Skin of body (tissue), 3 donors: ENCODE measurements around the gene CACHD1. TPM values are rescaled to one million over a fixed set of nuclear protein-coding genes. Genes with fewer than 3 reads are reported as not detected.
"Not testable (repeated sequence)": the region's sequence is repeated elsewhere in the genome, so short reads cannot be mapped to it uniquely, and the experiment has no call there.

Experiments used
- DNase-seq: peaks from one replicate; lab custom pipeline; 2025; lab: John Stamatoyannopoulos, UW
- small RNA-seq: library from RNA; depleted of rRNA; stranded (forward); fragments of <200 nt; gene quantifications from one replicate; pipeline ENCODE3, GENCODE V24; 2014; ENCODE audit warnings: low replicate concordance
- total RNA-seq: library from RNA; depleted of rRNA; stranded (reverse); fragments of >200 nt; gene quantifications from one replicate; pipeline ENCODE4 v1.2.3, GENCODE V29; 2014

Gene CACHD1
- total RNA-seq, 1 donor from 2014 or later: 25.4 TPM

- DNase-seq: no peak
These were observed 223.0 kb downstream of the CACHD1 start for GRCh38 chr1:64692911-64693310.

GRCh38 chr1:64693406-64693805 is 223.5 kb downstream of the CACHD1 start:
- no peak for DNase-seq

GRCh38 chr1:64696879-64697278 is 226.9 kb downstream of the CACHD1 start:
- DNase-seq: no peak

- DNase-seq: no peak
These were observed 229.4 kb downstream of the CACHD1 start for GRCh38 chr1:64699327-64699726.

GRCh38 chr1:64701071-64701470 is 231.1 kb downstream of the CACHD1 start:
- DNase-seq: no peak

- DNase-seq: no peak
These were observed 232.0 kb downstream of the CACHD1 start for GRCh38 chr1:64701886-64702285.

DNA sequence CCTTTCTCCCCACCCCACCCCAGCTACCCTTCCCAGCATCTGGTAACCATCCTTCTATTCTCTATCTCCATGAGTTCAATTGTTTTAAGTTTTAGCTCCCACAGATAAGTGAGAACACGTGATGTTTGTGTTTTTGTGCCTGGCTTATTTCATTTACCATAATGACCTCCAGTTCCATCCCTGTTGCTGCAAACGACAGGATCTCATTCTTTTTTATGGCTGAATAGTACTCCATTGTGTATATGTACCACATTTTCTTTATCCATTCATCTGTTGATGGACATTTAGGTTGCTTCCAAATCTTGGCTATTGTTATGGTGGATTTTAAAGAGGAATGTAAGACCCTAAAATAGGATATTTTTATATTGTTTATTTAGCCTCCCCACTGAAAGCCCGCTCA is 232.7 kb downstream of the CACHD1 start:
- DNase-seq: not testable (repeated sequence)

DNA sequence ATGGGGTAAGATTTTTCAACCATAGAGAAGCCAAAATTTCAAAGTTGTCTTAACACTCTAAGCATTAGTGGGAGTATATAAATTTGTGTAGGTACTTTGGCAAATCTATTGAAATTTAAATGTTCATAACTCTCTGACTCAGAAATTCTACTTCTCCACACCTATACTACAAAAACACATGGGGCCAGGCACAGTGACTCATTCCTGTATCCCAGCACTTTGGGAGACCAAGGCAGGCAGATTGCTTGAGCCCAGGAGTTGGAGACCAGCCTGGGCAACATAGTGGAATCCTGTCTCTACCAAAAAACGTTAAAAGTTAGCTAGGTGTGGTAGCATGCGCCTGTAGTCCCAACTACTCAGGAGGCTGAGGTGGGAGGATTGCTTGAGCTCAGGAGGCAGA is 233.7 kb downstream of the CACHD1 start:
- DNase-seq: no peak

DNA sequence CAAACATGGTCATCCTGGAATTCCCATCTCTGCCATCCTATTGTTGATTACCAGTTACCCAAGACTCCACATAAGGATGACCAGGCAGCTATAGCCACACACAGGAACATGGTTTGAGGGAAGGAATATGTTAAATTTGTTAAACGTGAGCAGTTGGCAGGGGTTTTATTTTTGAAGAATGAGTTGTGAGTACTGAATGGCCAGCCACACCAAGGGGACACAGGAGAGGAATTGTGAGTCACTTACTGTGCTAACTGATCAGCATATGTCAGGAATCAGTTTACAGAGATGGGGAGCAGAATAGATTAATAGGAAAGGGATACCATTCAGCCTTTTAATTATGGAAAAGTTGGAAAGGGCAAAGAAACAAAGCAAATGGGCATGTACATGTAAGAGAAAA is 235.7 kb downstream of the CACHD1 start:
- DNase-seq: no peak

DNA sequence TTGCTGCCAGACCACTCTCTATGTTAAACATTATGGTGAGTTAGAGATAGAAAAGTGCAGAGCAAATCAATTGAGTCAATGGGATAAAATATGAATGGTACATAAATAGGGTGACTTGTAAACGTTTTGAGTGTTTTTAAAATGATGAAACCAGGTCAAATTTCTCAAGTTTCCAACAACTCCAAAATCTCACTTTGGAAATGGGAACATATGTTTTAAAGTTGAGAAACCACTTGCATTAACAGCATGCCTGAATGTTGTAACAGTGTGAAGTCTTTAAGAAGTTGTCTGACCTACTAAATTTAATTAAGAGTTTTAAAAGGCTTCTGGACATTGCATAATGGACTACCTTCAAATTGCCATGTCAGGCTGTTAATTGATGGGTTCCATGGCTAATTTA is 241.3 kb downstream of the CACHD1 start:
- no peak for DNase-seq

DNA sequence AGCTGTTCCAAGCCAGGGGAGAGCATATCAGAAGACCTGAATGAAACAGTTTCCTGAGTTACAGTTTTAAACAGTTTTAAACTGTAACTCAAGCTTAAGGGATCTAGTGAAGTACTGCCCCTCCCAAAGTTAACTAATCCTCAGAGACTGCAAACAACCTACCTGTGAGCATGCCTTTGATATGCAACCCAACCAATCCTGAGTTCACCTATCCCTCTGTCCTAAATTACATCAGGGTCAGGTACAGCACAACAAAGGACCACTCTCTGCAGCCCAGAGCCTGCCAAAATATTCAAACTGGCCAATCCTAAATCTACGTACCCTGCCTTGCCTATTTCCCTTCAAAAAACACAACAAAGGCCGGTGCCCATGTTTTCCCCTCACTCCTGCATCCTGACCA is 242.1 kb downstream of the CACHD1 start:
- DNase-seq: no peak

GRCh38 chr1:64715186-64715585 is 245.3 kb downstream of the CACHD1 start:
- no peak for DNase-seq

DNA sequence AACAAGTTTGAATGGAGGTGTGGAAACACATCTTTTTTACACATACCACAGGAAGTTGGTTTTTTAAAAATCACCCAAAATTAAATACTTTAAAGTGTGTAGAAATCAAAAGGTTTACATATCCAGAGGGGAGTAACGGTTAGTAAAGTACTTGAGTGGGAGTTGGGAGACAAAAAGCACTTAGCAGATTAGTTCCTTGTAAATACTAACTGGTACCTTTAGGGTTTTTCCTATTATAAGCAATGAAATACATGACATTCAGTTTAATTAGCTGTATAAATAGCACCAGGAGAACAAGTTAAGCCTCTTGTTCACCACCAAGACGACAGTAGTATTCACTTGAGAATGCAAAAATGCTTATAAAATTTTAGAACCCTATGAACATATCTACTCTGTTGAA is 251.2 kb downstream of the CACHD1 start:
- no peak for DNase-seq

DNA sequence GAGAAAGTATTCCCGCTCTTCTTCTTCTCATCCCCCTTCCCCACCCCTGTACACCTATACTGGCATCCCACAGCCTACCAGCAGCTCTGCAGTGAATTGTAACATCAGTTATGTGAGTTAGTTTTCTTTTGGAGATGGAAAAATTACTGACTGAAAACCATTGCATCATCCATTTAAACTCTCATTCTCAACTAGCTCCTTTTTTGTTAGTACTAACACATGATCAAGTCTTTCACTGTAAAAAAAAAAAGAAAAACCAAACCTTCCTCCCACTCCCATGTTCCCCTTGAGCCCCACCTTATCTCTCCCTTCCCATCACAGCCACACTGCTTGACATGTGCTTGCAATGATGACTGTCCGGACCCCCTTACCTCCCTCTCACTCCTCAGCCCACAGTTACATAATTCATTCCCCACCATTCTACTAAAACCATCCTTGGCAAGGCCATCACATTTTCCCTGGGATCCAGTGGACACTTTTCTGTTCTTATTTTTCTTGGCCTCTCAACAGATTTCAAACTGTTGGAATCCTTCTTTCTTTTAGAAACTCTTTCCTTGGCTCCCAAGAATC is 251.7 kb downstream of the CACHD1 start:
- no peak for DNase-seq

- no peak for DNase-seq
These were observed 257.9 kb downstream of the CACHD1 start for GRCh38 chr1:64727861-64728260.

DNA sequence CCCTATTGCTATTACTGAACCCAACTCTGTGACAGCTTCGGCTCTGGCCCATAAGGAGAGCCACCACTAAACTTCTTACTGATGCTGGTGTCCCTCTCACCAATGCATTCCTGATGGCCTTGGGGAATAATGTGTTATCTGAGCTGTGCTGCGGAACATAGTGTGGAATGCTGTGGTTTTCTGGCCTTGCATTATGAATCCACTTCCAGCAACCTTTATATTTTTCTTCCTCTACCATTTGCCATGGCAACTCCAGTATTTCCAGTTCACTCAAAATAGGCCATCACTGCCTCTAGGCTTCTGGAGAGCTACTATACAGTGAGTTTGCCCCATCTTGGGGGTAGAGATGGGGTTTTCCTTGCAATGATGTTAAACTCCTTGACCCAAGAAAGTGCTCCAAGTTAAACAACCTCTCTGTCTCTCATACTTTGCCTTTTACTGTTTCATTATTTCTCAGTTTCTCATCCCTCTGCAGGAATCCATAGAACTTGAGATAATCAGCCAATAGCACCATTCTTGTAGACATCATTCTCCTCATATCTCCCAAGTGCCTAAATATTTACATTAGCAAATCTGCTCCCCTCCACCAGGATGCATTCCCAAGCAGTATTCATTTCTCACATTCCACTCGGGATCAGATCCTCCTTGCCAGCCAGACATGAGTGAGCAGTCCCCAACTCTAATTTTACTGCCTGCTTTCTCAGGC is 263.8 kb downstream of the CACHD1 start:
- no peak for DNase-seq

- no peak for DNase-seq
These were observed 264.3 kb downstream of the CACHD1 start for GRCh38 chr1:64734287-64734652.

DNA sequence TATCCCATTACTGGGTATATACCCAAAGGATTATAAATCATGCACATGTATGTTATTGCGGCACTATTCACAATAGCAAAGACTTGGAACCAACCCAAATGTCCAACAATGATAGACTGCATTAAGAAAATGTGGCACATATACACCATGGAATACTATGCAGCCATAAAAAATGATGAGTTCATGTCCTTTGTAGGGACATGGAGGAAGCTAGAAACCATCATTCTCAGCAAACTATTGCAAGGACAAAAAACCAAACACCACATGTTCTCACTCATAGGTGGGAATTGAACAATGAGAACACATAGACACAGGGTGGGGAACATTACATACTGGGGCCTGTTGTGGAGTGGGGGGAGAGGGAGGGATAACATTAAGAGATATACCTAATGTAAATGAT is 270.8 kb downstream of the CACHD1 start:
- not testable (repeated sequence) for DNase-seq

Small RNA genes within 50 kb of the gene (small RNA-seq; reads per million reads assigned to genes)
- not detected for gene MIR4794
